ENCODE data around the gene TMIE.

The TMIE gene

DNA sequence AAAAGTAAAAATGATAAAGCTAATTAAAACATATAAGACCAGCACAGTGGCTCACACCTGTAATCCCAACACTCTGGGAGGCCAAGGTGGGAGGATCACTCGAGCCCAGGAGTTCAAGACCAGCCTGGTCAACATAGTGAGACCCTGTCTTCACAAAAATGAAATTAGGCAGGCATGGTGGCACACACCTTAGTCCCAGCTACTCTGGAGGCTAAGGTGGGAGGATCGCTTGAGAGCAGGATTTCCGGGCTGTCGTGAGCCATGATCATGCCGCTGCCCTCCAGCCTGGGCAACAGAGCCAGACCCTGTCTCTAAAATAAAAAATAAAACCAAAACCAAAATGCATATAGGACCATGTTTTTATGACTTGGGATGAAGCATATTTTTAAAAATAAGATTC lies 21.3 kb downstream of the TMIE start:
- TF ChIP-seq, protein P1, sequence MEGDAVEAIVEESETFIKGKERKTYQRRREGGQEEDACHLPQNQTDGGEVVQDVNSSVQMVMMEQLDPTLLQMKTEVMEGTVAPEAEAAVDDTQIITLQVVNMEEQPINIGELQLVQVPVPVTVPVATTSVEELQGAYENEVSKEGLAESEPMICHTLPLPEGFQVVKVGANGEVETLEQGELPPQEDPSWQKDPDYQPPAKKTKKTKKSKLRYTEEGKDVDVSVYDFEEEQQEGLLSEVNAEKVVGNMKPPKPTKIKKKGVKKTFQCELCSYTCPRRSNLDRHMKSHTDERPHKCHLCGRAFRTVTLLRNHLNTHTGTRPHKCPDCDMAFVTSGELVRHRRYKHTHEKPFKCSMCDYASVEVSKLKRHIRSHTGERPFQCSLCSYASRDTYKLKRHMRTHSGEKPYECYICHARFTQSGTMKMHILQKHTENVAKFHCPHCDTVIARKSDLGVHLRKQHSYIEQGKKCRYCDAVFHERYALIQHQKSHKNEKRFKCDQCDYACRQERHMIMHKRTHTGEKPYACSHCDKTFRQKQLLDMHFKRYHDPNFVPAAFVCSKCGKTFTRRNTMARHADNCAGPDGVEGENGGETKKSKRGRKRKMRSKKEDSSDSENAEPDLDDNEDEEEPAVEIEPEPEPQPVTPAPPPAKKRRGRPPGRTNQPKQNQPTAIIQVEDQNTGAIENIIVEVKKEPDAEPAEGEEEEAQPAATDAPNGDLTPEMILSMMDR (conservative IDR thresholded peaks at IDR 0.05; ENCODE audit: control insufficient read depth, insufficient read depth, low read depth, low read length), result no peak
- no peak for DNase-seq (ENCODE audit: low read depth)
- no peak overlapping the region for H3K4me3 ChIP-seq (ENCODE audit: control insufficient read depth, low read depth, low read length)

DNA sequence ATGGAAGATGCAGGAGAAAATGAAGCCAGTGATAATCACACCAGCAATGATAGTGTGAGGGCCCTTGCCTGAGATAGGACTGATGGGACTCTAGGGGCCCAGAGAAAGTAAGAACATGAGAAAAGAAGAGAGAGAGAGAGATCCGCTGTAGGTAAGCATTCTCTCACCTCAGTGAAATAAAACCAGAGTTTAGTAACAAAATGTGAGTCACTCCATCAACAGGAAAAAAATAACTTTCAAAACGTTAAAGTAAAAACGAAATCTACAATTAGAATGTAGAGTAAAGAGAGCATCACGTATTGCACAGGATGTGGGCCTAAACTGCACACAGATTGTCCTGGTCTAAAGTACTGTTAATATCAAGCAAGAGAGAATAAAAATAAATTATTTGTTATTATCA lies 23.2 kb downstream of the TMIE start:
- DNase-seq (ENCODE audit: low read depth), result no peak
- H3K4me3 ChIP-seq (ENCODE audit: control insufficient read depth, low read depth, low read length), result no peak overlapping the region
- TF ChIP-seq, protein P1 (conservative IDR thresholded peaks at IDR 0.05; ENCODE audit: control insufficient read depth, insufficient read depth, low read depth, low read length), result no peak

DNA sequence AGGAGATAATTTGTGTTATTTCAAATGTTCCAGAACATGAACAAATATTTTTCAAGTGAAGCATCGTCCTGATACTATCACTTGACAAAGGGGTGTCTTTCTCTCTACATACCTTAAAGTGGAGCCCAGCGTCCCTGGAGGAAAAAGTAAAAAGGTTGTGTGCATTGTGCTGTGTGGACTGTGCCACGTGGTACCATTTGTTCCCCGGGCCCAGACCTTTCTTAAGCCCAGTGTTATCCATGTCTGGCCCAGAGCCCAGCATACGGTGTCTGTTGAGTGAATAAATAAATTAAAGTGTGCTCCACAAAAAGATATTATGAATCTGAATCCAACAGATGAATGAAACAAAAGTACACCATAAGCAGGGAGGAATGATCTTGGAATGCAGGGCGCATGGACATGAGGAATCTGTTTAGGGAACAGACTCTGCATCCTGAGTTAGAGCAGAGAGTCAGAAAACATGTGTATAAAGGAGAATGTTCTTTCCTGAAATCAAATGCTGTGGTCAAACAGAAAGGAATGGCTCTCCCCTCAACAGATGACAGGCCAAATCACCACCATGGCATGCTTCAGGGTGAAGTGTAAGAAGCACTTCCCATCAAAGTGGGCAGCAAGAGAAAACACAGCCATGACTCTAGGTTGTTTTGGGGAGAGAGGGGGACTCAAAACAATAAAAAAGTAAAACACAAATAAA lies 24.6 kb downstream of the TMIE start:
- no peak overlapping the region for H3K4me3 ChIP-seq (ENCODE audit: control insufficient read depth, low read depth, low read length)
- TF ChIP-seq, protein P1 (conservative IDR thresholded peaks at IDR 0.05; ENCODE audit: control insufficient read depth, insufficient read depth, low read depth, low read length), result no peak
- no peak for DNase-seq (ENCODE audit: low read depth)

DNA sequence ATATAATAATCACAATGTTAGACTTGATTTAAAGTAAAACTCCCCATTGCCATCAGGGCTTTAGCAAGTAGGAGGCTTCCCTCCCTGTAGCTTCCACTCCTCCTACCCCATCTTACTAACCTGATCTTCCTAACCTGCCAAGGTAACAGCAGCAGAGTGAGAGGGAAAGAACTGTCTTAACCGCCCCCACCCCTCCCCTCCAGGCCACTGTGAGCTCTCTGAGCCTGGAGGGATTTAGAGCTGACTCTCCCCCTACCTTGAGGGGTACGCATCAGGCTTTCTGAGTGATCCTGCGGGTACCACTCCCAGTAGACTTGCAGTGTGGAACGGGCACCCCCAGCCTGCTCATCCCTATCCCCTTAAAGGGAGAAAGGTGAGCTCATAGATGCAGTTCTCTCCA lies 27.8 kb downstream of the TMIE start:
- TF ChIP-seq, protein P1 (conservative IDR thresholded peaks at IDR 0.05; ENCODE audit: control insufficient read depth, insufficient read depth, low read depth, low read length), result no peak
- no peak overlapping the region for H3K4me3 ChIP-seq (ENCODE audit: control insufficient read depth, low read depth, low read length)
- no peak for DNase-seq (ENCODE audit: low read depth)

DNA sequence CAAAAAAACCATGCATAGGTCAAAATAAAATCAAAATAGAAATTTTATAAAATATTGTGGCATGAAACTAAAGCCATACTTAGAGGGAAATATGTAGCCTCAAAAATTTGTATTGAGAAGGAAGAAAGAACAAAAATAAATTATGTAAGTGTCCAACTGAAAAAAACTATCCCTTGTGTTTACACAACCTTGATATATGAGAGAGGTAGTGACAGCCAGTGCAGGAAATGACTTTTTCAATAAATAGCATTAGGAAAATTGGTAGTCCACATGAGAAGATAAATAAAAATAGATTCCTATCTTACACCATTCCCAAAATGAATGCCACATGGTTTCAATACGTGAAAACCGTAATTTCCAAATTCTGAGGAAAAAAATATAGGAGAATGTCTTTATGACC lies 29.6 kb downstream of the TMIE start:
- no peak overlapping the region for H3K4me3 ChIP-seq (ENCODE audit: control insufficient read depth, low read depth, low read length)
- no peak for DNase-seq (ENCODE audit: low read depth)
- TF ChIP-seq, protein P1 (conservative IDR thresholded peaks at IDR 0.05; ENCODE audit: control insufficient read depth, insufficient read depth, low read depth, low read length), result no peak

DNA sequence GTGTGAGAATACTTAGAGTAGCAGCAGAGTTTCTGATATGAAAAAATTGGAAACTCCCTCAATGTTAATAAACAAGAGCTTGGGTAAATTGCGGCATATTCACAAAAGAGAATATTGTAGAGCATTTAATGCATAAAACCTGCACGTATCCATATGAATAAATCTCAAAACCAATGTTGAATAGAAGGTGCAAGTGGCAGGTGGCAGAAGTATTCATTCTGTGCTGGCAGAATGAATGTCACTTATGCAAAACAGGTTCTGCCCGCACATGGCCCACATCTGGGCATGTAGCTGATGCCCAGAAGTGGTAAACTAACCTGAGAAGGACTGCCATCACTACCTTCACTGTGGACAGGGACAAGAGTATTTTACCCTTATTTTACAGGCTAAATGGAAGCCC lies 30.6 kb downstream of the TMIE start:
- DNase-seq (ENCODE audit: low read depth), result no peak
- H3K4me3 ChIP-seq (ENCODE audit: control insufficient read depth, low read depth, low read length), result no peak overlapping the region
- TF ChIP-seq, protein P1 (conservative IDR thresholded peaks at IDR 0.05; ENCODE audit: control insufficient read depth, insufficient read depth, low read depth, low read length), result no peak
